ENCODE measurements around the gene SLC22A13.
A peak's percentile ranks its signal among the peaks of the same experiment; 100 is the strongest.

DNA sequence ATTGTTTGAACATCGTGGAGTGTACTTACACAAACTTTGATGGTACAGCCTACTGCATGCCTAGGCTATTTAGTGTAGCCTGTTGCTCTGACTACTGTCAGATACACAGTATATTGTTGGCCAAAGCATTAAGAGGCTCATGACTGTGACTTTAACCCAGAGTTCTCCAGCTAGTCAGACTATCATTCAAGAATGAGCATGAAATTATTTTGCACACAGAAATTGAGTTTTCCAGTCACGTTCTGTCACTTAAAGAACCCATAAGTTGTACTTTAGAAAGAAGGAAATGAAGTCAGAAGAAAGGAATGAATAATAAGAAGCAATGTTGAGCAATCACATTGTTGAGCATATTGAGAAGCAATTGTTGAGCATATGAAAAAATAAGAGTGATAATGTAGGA is 37.6 kb upstream of the SLC22A13 start:
- TF ChIP-seq CTCF (IDR thresholded peaks at IDR 0.05; ENCODE audit: extremely low read depth in 1 of 2, insufficient read depth in 1 of 2, low read depth in 1 of 2, low read length in 2 of 2) (no peak), POLR2AphosphoS5 (IDR thresholded peaks at IDR 0.05; ENCODE audit: insufficient read depth, low read depth, low read length) (no peak), POLR2A (IDR thresholded peaks at IDR 0.05; ENCODE audit: low read depth, low read length) (no peak), EZH2 (IDR thresholded peaks at IDR 0.05; ENCODE audit: borderline replicate concordance, low read depth, low read length, severe bottlenecking) (no peak), JUN (IDR thresholded peaks at IDR 0.05; ENCODE audit: borderline replicate concordance, insufficient read depth, insufficient read length, low read depth) (peak; percentile 50), FOS (IDR thresholded peaks at IDR 0.05; ENCODE audit: borderline replicate concordance, insufficient read depth, low read length) (peak; percentile 12), MYC (IDR thresholded peaks at IDR 0.05; ENCODE audit: low read depth, low read length) (no peak), GATA2 (IDR thresholded peaks at IDR 0.05; ENCODE audit: insufficient read depth, insufficient read length, low read depth, low read length) (no peak)
- TF ChIP-seq, protein P1, sequence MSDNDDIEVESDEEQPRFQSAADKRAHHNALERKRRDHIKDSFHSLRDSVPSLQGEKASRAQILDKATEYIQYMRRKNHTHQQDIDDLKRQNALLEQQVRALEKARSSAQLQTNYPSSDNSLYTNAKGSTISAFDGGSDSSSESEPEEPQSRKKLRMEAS (IDR thresholded peaks at IDR 0.05; ENCODE audit: insufficient read depth, insufficient read length) = no peak

Data from endothelial cell of umbilical vein (primary cell).